HepG2 (cell line): ENCODE data around the gene CAMSAP2. TPM values are rescaled to one million over a fixed set of nuclear protein-coding genes. Genes with fewer than 3 reads are reported as not detected.

Source experiments
- BRF2 ChIP-seq: sonication (generic); formaldehyde crosslinking; IDR thresholded peaks from 2 replicates; pipeline ENCODE4 v1.8.1; 2022; ENCODE audit warnings: mild to moderate bottlenecking, missing genetic modification reagents
- CENPBD1 ChIP-seq: sonication (generic); formaldehyde crosslinking; IDR thresholded peaks from 2 replicates; pipeline ENCODE4 v1.8.0; 2022; ENCODE audit warnings: missing genetic modification reagents, low read depth, mild to moderate bottlenecking, borderline replicate concordance
- HNRNPL ChIP-seq: fragments of 200-400 bp; formaldehyde crosslinking; IDR thresholded peaks from 2 replicates; pipeline ENCODE4 v1.6.1; 2017; ENCODE audit warnings: mild to moderate bottlenecking, low read depth, low read length
- HOMEZ ChIP-seq: IDR thresholded peaks from 2 replicates; pipeline ENCODE4 v1.6.1; 2016; ENCODE audit warnings: low read depth
- KMT2B ChIP-seq: IDR thresholded peaks from 2 replicates; pipeline ENCODE4 v1.6.1; 2016; ENCODE audit warnings: missing genetic modification reagents, missing compliant biosample characterization
- ZBTB44 ChIP-seq: sonication (generic); formaldehyde crosslinking; IDR thresholded peaks from 2 replicates; pipeline ENCODE4 v1.4.0; 2020; ENCODE audit warnings: missing genetic modification reagents
- ZNF318 ChIP-seq: sonication (generic); formaldehyde crosslinking; IDR thresholded peaks from 2 replicates; pipeline ENCODE4 v1.4.0; 2020; ENCODE audit warnings: mild to moderate bottlenecking, missing genetic modification reagents
- ZNF367 ChIP-seq: sonication (generic); formaldehyde crosslinking; IDR thresholded peaks from 2 replicates; pipeline ENCODE4 v1.4.0; 2020; ENCODE audit warnings: missing genetic modification reagents, borderline replicate concordance
- ZNF557 ChIP-seq: sonication (generic); formaldehyde crosslinking; IDR thresholded peaks from 2 replicates; pipeline ENCODE4 v1.4.0; 2020; ENCODE audit warnings: missing genetic modification reagents
- polyA plus RNA-seq, 8 experiments: library from polyadenylated mRNA; depleted of rRNA in 3 of 8; stranded (reverse) in 7 of 8; unstranded in 1 of 8; fragments of >200 nt; fragmentation: Illumina TruSeq in 4 of 8; extraction: Trizol in 4 of 8; gene quantifications; 2 replicates each; pipeline versions ENCODE4 v1.2.1 to v1.2.3, GENCODE V29; 2011 to 2016; ENCODE audit warnings: low read depth in 4 of 8, missing spikeins in 1 of 8, mixed read lengths in 1 of 8; ENCODE audit not compliant: insufficient read depth in 1 of 8
- total RNA-seq, 5 experiments: library from RNA; depleted of rRNA; stranded (reverse); fragments of >200 nt; fragmentation: Illumina TruSeq; extraction: Trizol; gene quantifications; 2 replicates each; pipeline ENCODE4 v1.2.3, GENCODE V29; 2016; ENCODE audit warnings: low read depth in 1 of 5

Gene CAMSAP2
- total and polyA plus RNA-seq, 2 of the 13 experiments (the other 11 are each of a cell fraction or from before 2014, with no cell fraction given), result 3.4 to 8.2 TPM

- 0 out of 2 replicates have a peak, but pooled peaks have one; percentile 35 for TF ChIP-seq ZNF318 (CRISPR knock-in tag)
- TF ChIP-seq ZNF367 (CRISPR knock-in tag), result no peak
- TF ChIP-seq BRF2, result no peak
- no peak for TF ChIP-seq HOMEZ (CRISPR knock-in tag)
- no peak for TF ChIP-seq ZBTB44 (CRISPR knock-in tag)
- TF ChIP-seq CENPBD1 (CRISPR knock-in tag), result no peak
- TF ChIP-seq KMT2B (CRISPR knock-in tag), result peak; percentile 90
- no peak for TF ChIP-seq HNRNPL
- no peak for TF ChIP-seq ZNF557 (CRISPR knock-in tag)
- TF ChIP-seq, all 625 proteins: peak for 136
Measured at GRCh38 chr1:200738949-200739651, 407 bp downstream of the CAMSAP2 start (continued).
